HG03565 (cell line): ENCODE data around the gene PDE6D.
"Not testable (repeated sequence)": the region's sequence is repeated elsewhere in the genome, so short reads cannot be mapped to it uniquely, and the experiment has no call there.

Experiments used
- ATAC-seq: cut with Tn5 transposase; IDR thresholded peaks from one replicate; pipeline ENCODE4 v1.9.1; 2021; ENCODE audit warnings: mild to moderate bottlenecking, moderate library complexity; ENCODE audit not compliant: unreplicated experiment

The PDE6D gene

GRCh38 chr2:231720987-231721966 lies 59.8 kb downstream of the PDE6D start:
- peak; percentile 58 for ATAC-seq

GRCh38 chr2:231720292-231720986 lies 60.6 kb downstream of the PDE6D start:
- no peak for ATAC-seq

GRCh38 chr2:231718799-231719198 lies 62.3 kb downstream of the PDE6D start:
- ATAC-seq, result no peak

GRCh38 chr2:231717281-231718171 lies 63.6 kb downstream of the PDE6D start:
- no peak for ATAC-seq

GRCh38 chr2:231716666-231717280 lies 64.3 kb downstream of the PDE6D start:
- ATAC-seq, result no peak

- no peak for ATAC-seq
These were observed 65.0 kb downstream of the PDE6D start for GRCh38 chr2:231715988-231716616.

- ATAC-seq, result no peak
These were observed 65.6 kb downstream of the PDE6D start for GRCh38 chr2:231715499-231715837.

- ATAC-seq, result no peak
These were observed 66.2 kb downstream of the PDE6D start for GRCh38 chr2:231714639-231715498.

GRCh38 chr2:231713730-231714638 lies 67.1 kb downstream of the PDE6D start:
- no peak for ATAC-seq

GRCh38 chr2:231713406-231713729 lies 67.7 kb downstream of the PDE6D start:
- ATAC-seq, result not testable (repeated sequence)

- ATAC-seq, result not testable (repeated sequence)
These were observed 68.5 kb downstream of the PDE6D start for GRCh38 chr2:231712451-231713021.

GRCh38 chr2:231711677-231712450 lies 69.2 kb downstream of the PDE6D start:
- no peak for ATAC-seq

GRCh38 chr2:231710799-231711676 lies 70.0 kb downstream of the PDE6D start:
- no peak for ATAC-seq

GRCh38 chr2:231709981-231710798 lies 70.9 kb downstream of the PDE6D start:
- ATAC-seq, result peak; percentile 13

GRCh38 chr2:231709636-231709980 lies 71.5 kb downstream of the PDE6D start:
- ATAC-seq, result no peak
